HPDE6-E6E7 (cell line): ENCODE measurements around the gene CCNT1.
"Not testable (repeated sequence)": the region's sequence is repeated elsewhere in the genome, so short reads cannot be mapped to it uniquely, and the experiment has no call there.

Experiments used
- DNase-seq: peaks from one replicate; pipeline ENCODE4 v3.0.0; 2011; ENCODE audit warnings: missing footprints; ENCODE audit errors: extremely low spot score

The CCNT1 gene

DNA sequence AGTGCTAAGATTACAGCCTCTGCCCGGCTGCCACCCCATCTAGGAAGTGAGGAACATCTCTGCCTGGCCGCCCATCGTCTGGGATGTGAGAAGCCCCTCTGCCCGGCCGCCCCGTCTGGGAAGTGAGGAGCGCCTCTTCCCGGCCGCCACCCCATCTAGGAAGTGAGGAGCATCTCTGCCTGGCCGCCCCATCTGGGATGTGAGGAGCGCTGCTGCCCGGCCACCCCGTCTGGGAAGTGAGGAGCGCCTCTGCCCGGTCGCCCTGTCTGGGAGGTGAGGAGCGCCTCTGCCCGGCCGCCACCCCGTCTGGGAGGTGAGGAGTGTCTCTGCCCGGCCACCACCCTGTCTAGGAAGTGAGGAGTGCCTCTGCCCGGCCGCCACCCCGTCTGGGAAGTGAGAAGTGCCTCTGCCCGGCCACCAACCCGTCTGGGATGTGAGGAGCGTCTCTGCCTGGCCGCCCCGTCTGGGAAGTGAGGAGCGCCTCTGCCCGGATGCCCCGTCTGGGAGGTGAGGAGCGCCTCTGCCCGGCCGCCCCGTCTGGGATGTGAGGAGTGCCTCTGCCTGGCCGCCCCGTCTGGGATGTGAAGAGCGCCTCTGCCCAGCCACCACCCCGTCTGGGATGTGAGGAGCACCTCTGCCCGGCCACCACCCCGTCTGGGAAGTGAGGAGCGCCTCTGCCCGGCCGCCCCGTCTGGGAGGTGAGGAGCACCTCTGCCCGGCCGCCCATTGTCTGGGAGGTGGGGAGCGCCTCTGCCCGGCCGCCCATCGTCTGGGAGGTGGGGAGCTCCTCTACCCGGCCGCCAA, 74.6 kb downstream of the CCNT1 start:
- not testable (repeated sequence) for DNase-seq

DNA sequence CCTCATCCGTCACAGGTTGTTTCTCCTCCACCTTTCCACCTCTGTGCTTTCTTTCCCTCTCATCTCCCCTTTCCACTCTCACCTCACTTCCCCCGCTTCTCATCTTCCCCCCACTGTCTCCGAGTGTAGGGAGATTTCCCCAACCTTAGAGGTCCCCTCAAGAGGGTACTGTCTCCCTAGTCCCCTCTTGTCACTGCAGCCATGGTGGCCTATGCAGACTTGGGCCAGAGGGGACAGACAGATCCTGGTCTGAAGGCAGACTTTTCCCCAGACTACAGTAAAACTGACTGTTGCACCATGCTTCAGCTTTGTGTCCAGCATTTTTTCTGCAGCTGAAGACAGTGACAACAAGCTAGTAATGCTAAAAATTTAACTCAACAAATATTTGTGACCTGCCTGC, 75.7 kb downstream of the CCNT1 start:
- no peak for DNase-seq

DNA sequence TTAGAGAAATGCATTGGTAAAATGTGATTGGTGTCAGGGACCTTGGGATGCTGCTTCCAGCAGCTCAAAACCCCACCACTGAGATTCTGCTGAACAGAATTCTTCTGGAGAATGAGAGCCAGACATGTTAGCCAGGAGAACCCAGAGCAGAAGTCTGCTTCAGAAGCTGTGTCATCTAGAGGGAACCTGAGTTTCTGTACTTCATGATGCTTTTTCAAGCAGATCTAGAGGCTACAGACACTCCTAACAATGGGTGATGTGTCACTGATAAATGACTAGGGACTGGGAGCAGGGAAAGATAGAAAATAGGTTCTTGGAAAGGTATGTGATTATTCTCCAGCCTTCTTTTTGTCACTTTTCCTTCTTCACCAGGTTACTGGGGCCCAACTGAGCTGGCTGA, 76.1 kb downstream of the CCNT1 start:
- no peak for DNase-seq
